ENCODE data around the gene CDH12.

DNA sequence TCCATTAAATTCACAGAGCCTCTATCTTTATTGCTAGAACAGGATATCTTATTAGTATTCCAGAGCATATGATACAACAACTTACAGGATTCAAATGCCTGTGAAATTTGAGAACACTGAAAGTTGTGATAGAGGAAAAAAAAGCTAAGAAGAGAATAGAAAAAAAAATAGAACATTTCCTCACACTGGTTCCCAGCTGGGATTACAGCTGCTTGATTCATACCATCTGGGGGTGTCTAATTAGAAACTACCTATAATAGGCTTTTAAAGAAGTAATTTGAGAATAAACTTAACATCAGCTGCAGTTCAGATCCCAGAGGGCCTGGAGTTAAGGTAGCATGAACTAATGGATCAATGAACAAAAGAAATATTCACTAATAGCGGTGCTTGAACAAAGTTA is 922.0 kb downstream of the CDH12 start:
- TF ChIP-seq FOS (IDR thresholded peaks at IDR 0.05; ENCODE audit: borderline replicate concordance, insufficient read depth, low read length) (no peak), POLR2AphosphoS5 (IDR thresholded peaks at IDR 0.05; ENCODE audit: insufficient read depth, low read depth, low read length) (no peak), EZH2 (IDR thresholded peaks at IDR 0.05; ENCODE audit: borderline replicate concordance, low read depth, low read length, severe bottlenecking) (no peak), JUN (IDR thresholded peaks at IDR 0.05; ENCODE audit: borderline replicate concordance, insufficient read depth, insufficient read length, low read depth) (no peak), POLR2A (IDR thresholded peaks at IDR 0.05; ENCODE audit: low read depth, low read length) (no peak), MYC (IDR thresholded peaks at IDR 0.05; ENCODE audit: low read depth, low read length) (no peak), GATA2 (IDR thresholded peaks at IDR 0.05; ENCODE audit: insufficient read depth, insufficient read length, low read depth, low read length) (no peak)
- TF ChIP-seq, protein P1, sequence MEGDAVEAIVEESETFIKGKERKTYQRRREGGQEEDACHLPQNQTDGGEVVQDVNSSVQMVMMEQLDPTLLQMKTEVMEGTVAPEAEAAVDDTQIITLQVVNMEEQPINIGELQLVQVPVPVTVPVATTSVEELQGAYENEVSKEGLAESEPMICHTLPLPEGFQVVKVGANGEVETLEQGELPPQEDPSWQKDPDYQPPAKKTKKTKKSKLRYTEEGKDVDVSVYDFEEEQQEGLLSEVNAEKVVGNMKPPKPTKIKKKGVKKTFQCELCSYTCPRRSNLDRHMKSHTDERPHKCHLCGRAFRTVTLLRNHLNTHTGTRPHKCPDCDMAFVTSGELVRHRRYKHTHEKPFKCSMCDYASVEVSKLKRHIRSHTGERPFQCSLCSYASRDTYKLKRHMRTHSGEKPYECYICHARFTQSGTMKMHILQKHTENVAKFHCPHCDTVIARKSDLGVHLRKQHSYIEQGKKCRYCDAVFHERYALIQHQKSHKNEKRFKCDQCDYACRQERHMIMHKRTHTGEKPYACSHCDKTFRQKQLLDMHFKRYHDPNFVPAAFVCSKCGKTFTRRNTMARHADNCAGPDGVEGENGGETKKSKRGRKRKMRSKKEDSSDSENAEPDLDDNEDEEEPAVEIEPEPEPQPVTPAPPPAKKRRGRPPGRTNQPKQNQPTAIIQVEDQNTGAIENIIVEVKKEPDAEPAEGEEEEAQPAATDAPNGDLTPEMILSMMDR (IDR thresholded peaks at IDR 0.05; ENCODE audit: extremely low read depth in 1 of 2, insufficient read depth in 1 of 2, low read depth in 1 of 2, low read length in 2 of 2): no peak
- TF ChIP-seq, protein P2, sequence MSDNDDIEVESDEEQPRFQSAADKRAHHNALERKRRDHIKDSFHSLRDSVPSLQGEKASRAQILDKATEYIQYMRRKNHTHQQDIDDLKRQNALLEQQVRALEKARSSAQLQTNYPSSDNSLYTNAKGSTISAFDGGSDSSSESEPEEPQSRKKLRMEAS (IDR thresholded peaks at IDR 0.05; ENCODE audit: insufficient read depth, insufficient read length): no peak

Measured in endothelial cell of umbilical vein (primary cell).